Measurements from ENCODE around the gene OGFOD2.
"Not testable (repeated sequence)": the region's sequence is repeated elsewhere in the genome, so short reads cannot be mapped to it uniquely, and the experiment has no call there.

The OGFOD2 gene

GRCh38 chr12:122934722-122935121, 40.3 kb upstream of the OGFOD2 start:
- peak; percentile 62 for DNase-seq (ENCODE audit: low spot score)
- no peak for TF ChIP-seq CTCF (IDR thresholded peaks at IDR 0.05; ENCODE audit: borderline replicate concordance, control extremely low read depth, extremely low read depth, insufficient read depth, missing control alignments)
- in situ Hi-C loops (cut with MboI; ENCODE audit: low sequenced_read_pairs, unreplicated experiment) = no loop called here

- in situ Hi-C loops (cut with MboI; ENCODE audit: low sequenced_read_pairs, unreplicated experiment) = no loop called here
- TF ChIP-seq CTCF (IDR thresholded peaks at IDR 0.05; ENCODE audit: borderline replicate concordance, control extremely low read depth, extremely low read depth, insufficient read depth, missing control alignments) = no peak
- DNase-seq (ENCODE audit: low spot score) = no peak
Measured at GRCh38 chr12:122935318-122935717, 39.7 kb upstream of the OGFOD2 start.

GRCh38 chr12:122937622-122938091, 37.4 kb upstream of the OGFOD2 start:
- no peak for TF ChIP-seq CTCF (IDR thresholded peaks at IDR 0.05; ENCODE audit: borderline replicate concordance, control extremely low read depth, extremely low read depth, insufficient read depth, missing control alignments)
- no peak for DNase-seq (ENCODE audit: low spot score)
- in situ Hi-C loops (cut with MboI; ENCODE audit: low sequenced_read_pairs, unreplicated experiment) = no loop called here

- in situ Hi-C loops (cut with MboI; ENCODE audit: low sequenced_read_pairs, unreplicated experiment) = no loop called here
- no peak for TF ChIP-seq CTCF (IDR thresholded peaks at IDR 0.05; ENCODE audit: borderline replicate concordance, control extremely low read depth, extremely low read depth, insufficient read depth, missing control alignments)
- DNase-seq (ENCODE audit: low spot score) = no peak
Measured at GRCh38 chr12:122939125-122939524, 35.9 kb upstream of the OGFOD2 start.

GRCh38 chr12:122941351-122941750, 33.7 kb upstream of the OGFOD2 start:
- in situ Hi-C loops (cut with MboI; ENCODE audit: low sequenced_read_pairs, unreplicated experiment); DNase-seq (ENCODE audit: low spot score): not testable (repeated sequence)

- in situ Hi-C loops (cut with MboI; ENCODE audit: low sequenced_read_pairs, unreplicated experiment) = no loop called here
- no peak for DNase-seq (ENCODE audit: low spot score)
- no peak for TF ChIP-seq CTCF (IDR thresholded peaks at IDR 0.05; ENCODE audit: borderline replicate concordance, control extremely low read depth, extremely low read depth, insufficient read depth, missing control alignments)
Measured at GRCh38 chr12:122942637-122943036, 32.4 kb upstream of the OGFOD2 start.

- in situ Hi-C loops (cut with MboI; ENCODE audit: low sequenced_read_pairs, unreplicated experiment) = no loop called here
- TF ChIP-seq CTCF (IDR thresholded peaks at IDR 0.05; ENCODE audit: borderline replicate concordance, control extremely low read depth, extremely low read depth, insufficient read depth, missing control alignments) = no peak
- no peak for DNase-seq (ENCODE audit: low spot score)
Measured at GRCh38 chr12:122943196-122943595, 31.8 kb upstream of the OGFOD2 start.
